Loucy (cell line): ENCODE measurements around the gene PRSS23.

Experiments
- H2AFZ ChIP-seq: fragments of 200-600 bp; sonication (generic); 2 replicates; pipeline ENCODE4 v1.6.0; 2016; ENCODE audit warnings: antibody characterized with exemption, mild to moderate bottlenecking, low read length, moderate library complexity
- H3F3A ChIP-seq: fragments of 200-600 bp; 2 replicates; pipeline ENCODE4 v1.6.0; 2016; ENCODE audit warnings: antibody characterized with exemption, low read depth, mild to moderate bottlenecking
- H3K27me3 ChIP-seq: fragments of 200-600 bp; sonication (generic); 2 replicates; pipeline ENCODE4 v1.6.1; 2014; ENCODE audit warnings: low read length, mild to moderate bottlenecking; ENCODE audit not compliant: insufficient read depth, poor library complexity, severe bottlenecking
- H3K36me3 ChIP-seq: fragments of 200-600 bp; sonication (generic); 2 replicates; pipeline ENCODE4 v1.6.1; 2016; ENCODE audit warnings: low read length; ENCODE audit not compliant: insufficient read depth
- H3K4me1 ChIP-seq: fragments of 200-600 bp; sonication (generic); 2 replicates; pipeline ENCODE4 v1.5.1; 2014; ENCODE audit warnings: low read length, mild to moderate bottlenecking; ENCODE audit not compliant: insufficient read depth, poor library complexity, severe bottlenecking
- H3K4me2 ChIP-seq: fragments of 200-600 bp; sonication (generic); 2 replicates; pipeline ENCODE4 v1.6.0; 2014; ENCODE audit warnings: antibody characterized with exemption, low read length, low read depth, mild to moderate bottlenecking; ENCODE audit not compliant: poor library complexity, severe bottlenecking
- H3K4me3 ChIP-seq: fragments of 200-600 bp; sonication (generic); 2 replicates; pipeline ENCODE4 v1.5.1; 2014; ENCODE audit warnings: low read length, mild to moderate bottlenecking, mixed read lengths; ENCODE audit not compliant: poor library complexity, severe bottlenecking
- H3K79me2 ChIP-seq: fragments of 200-600 bp; sonication (generic); 2 replicates; pipeline ENCODE4 v1.6.1; 2014; ENCODE audit warnings: low read length; ENCODE audit not compliant: insufficient read depth
- H3K9ac ChIP-seq: fragments of 200-600 bp; sonication (generic); 2 replicates; pipeline ENCODE4 v1.6.0; 2014; ENCODE audit warnings: mild to moderate bottlenecking, low read depth, low read length, moderate library complexity; ENCODE audit not compliant: poor library complexity, severe bottlenecking
- H3K9me2 ChIP-seq: fragments of 200-600 bp; sonication (generic); replicated peaks from 2 replicates; pipeline ENCODE4 v1.6.1; 2016; ENCODE audit warnings: low read depth, low read length, mixed read lengths
- H3K9me3 ChIP-seq: fragments of 200-600 bp; sonication (generic); 2 replicates; pipeline ENCODE4 v1.6.1; 2014; ENCODE audit warnings: mild to moderate bottlenecking, antibody characterized with exemption, low read length, low read depth; ENCODE audit not compliant: insufficient read depth
- H4K20me1 ChIP-seq: fragments of 200-600 bp; sonication (generic); 2 replicates; pipeline ENCODE4 v1.6.0; 2014; ENCODE audit warnings: antibody characterized with exemption, low read length, mild to moderate bottlenecking; ENCODE audit not compliant: insufficient read depth, poor library complexity, severe bottlenecking
- EZH2phosphoT487 ChIP-seq: fragments of 200-600 bp; IDR thresholded peaks from 2 replicates; pipeline ENCODE4 v1.6.1; 2018; ENCODE audit warnings: antibody characterized with exemption, mild to moderate bottlenecking, moderate library complexity, borderline replicate concordance
- TF ChIP-seq, protein P1 (sequence below): fragments of 200-600 bp; sonication (generic); conservative IDR thresholded peaks from 2 replicates; pipeline ENCODE4 v1.5.1; 2014; ENCODE audit warnings: mild to moderate bottlenecking, antibody characterized with exemption, low read length

PRSS23 gene

DNA sequence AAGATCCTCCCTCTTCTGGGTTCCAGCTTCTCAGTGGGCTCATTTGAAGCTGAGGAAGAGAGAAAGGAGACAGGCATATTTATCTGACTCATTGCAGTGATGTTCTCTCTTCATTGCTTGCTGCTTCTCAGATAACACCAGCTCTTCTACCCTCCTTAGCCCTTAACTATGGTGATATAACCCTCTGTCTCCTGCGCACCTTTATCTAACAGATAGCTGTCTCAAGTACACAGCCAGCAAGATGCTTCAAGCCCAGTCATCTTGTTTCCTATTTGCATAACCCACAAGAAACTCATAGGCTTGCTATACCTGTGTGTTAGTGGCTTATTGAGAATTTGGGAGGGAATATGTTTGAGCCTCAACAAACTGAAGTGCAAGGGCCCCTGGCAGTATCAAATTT lies 12.6 kb downstream of the PRSS23 start:
- Histone ChIP-seq H3K4me1 (no peaks in the 10 kb centered on the region), H3K9me2 (no peaks in the 10 kb centered on the region), H3K9me3 (no peaks in the 10 kb centered on the region), H3K9ac (no peak overlapping the region), H3K36me3 (no peaks in the 10 kb centered on the region), H3K4me3 (no peak overlapping the region), H3F3A (no peaks in the 10 kb centered on the region), H4K20me1 (no peaks in the 10 kb centered on the region), H3K79me2 (no peaks in the 10 kb centered on the region), H3K27me3 (no peaks in the 10 kb centered on the region), H3K4me2 (no peak overlapping the region), H2AFZ (no peak overlapping the region)
- TF ChIP-seq, protein P1, sequence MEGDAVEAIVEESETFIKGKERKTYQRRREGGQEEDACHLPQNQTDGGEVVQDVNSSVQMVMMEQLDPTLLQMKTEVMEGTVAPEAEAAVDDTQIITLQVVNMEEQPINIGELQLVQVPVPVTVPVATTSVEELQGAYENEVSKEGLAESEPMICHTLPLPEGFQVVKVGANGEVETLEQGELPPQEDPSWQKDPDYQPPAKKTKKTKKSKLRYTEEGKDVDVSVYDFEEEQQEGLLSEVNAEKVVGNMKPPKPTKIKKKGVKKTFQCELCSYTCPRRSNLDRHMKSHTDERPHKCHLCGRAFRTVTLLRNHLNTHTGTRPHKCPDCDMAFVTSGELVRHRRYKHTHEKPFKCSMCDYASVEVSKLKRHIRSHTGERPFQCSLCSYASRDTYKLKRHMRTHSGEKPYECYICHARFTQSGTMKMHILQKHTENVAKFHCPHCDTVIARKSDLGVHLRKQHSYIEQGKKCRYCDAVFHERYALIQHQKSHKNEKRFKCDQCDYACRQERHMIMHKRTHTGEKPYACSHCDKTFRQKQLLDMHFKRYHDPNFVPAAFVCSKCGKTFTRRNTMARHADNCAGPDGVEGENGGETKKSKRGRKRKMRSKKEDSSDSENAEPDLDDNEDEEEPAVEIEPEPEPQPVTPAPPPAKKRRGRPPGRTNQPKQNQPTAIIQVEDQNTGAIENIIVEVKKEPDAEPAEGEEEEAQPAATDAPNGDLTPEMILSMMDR: no peak
- no peak for TF ChIP-seq EZH2phosphoT487

- Histone ChIP-seq H3K4me2 (no peak overlapping the region), H3K9ac (no peak overlapping the region), H4K20me1 (no peaks in the 10 kb centered on the region), H3F3A (no peaks in the 10 kb centered on the region), H3K4me1 (no peaks in the 10 kb centered on the region), H3K36me3 (no peaks in the 10 kb centered on the region), H3K4me3 (no peak overlapping the region), H3K9me3 (no peaks in the 10 kb centered on the region), H3K9me2 (no peaks in the 10 kb centered on the region), H3K79me2 (no peaks in the 10 kb centered on the region), H3K27me3 (no peaks in the 10 kb centered on the region), H2AFZ (no peak overlapping the region)
- TF ChIP-seq, protein P1: no peak
- TF ChIP-seq EZH2phosphoT487: no peak
These were observed 14.4 kb downstream of the PRSS23 start for GRCh38 chr11:86814775-86815174.

GRCh38 chr11:86815726-86816125 lies 15.4 kb downstream of the PRSS23 start:
- H3K9me3 ChIP-seq: no peaks in the 10 kb centered on the region
- H3K79me2 ChIP-seq: no peaks in the 10 kb centered on the region
- H4K20me1 ChIP-seq: no peaks in the 10 kb centered on the region
- H3K4me1 ChIP-seq: no peaks in the 10 kb centered on the region
- no peak overlapping the region for H3K4me2 ChIP-seq
- H3K9ac ChIP-seq: no peak overlapping the region
- no peaks in the 10 kb centered on the region for H3F3A ChIP-seq
- H3K27me3 ChIP-seq: no peaks in the 10 kb centered on the region
- no peak overlapping the region for H2AFZ ChIP-seq
- H3K4me3 ChIP-seq: no peak overlapping the region
- H3K36me3 ChIP-seq: no peaks in the 10 kb centered on the region
- no peak for TF ChIP-seq EZH2phosphoT487
- TF ChIP-seq, protein P1: no peak
- no peaks in the 10 kb centered on the region for H3K9me2 ChIP-seq
